Loucy (cell line): Measurements from ENCODE around the gene SLC22A14.

ENCODE experiments used
- H2AFZ ChIP-seq: fragments of 200-600 bp; sonication (generic); 2 replicates; pipeline ENCODE4 v1.6.0; 2016; ENCODE audit warnings: antibody characterized with exemption, mild to moderate bottlenecking, low read length, moderate library complexity
- H3F3A ChIP-seq: fragments of 200-600 bp; 2 replicates; pipeline ENCODE4 v1.6.0; 2016; ENCODE audit warnings: antibody characterized with exemption, low read depth, mild to moderate bottlenecking
- H3K27me3 ChIP-seq: fragments of 200-600 bp; sonication (generic); 2 replicates; pipeline ENCODE4 v1.6.1; 2014; ENCODE audit warnings: low read length, mild to moderate bottlenecking; ENCODE audit not compliant: insufficient read depth, poor library complexity, severe bottlenecking
- H3K36me3 ChIP-seq: fragments of 200-600 bp; sonication (generic); 2 replicates; pipeline ENCODE4 v1.6.1; 2016; ENCODE audit warnings: low read length; ENCODE audit not compliant: insufficient read depth
- H3K4me1 ChIP-seq: fragments of 200-600 bp; sonication (generic); 2 replicates; pipeline ENCODE4 v1.5.1; 2014; ENCODE audit warnings: low read length, mild to moderate bottlenecking; ENCODE audit not compliant: insufficient read depth, poor library complexity, severe bottlenecking
- H3K4me2 ChIP-seq: fragments of 200-600 bp; sonication (generic); 2 replicates; pipeline ENCODE4 v1.6.0; 2014; ENCODE audit warnings: antibody characterized with exemption, low read length, low read depth, mild to moderate bottlenecking; ENCODE audit not compliant: poor library complexity, severe bottlenecking
- H3K4me3 ChIP-seq: fragments of 200-600 bp; sonication (generic); 2 replicates; pipeline ENCODE4 v1.5.1; 2014; ENCODE audit warnings: low read length, mild to moderate bottlenecking, mixed read lengths; ENCODE audit not compliant: poor library complexity, severe bottlenecking
- H3K79me2 ChIP-seq: fragments of 200-600 bp; sonication (generic); 2 replicates; pipeline ENCODE4 v1.6.1; 2014; ENCODE audit warnings: low read length; ENCODE audit not compliant: insufficient read depth
- H3K9ac ChIP-seq: fragments of 200-600 bp; sonication (generic); 2 replicates; pipeline ENCODE4 v1.6.0; 2014; ENCODE audit warnings: mild to moderate bottlenecking, low read depth, low read length, moderate library complexity; ENCODE audit not compliant: poor library complexity, severe bottlenecking
- H3K9me2 ChIP-seq: fragments of 200-600 bp; sonication (generic); replicated peaks from 2 replicates; pipeline ENCODE4 v1.6.1; 2016; ENCODE audit warnings: low read depth, low read length, mixed read lengths
- H3K9me3 ChIP-seq: fragments of 200-600 bp; sonication (generic); 2 replicates; pipeline ENCODE4 v1.6.1; 2014; ENCODE audit warnings: mild to moderate bottlenecking, antibody characterized with exemption, low read length, low read depth; ENCODE audit not compliant: insufficient read depth
- H4K20me1 ChIP-seq: fragments of 200-600 bp; sonication (generic); 2 replicates; pipeline ENCODE4 v1.6.0; 2014; ENCODE audit warnings: antibody characterized with exemption, low read length, mild to moderate bottlenecking; ENCODE audit not compliant: insufficient read depth, poor library complexity, severe bottlenecking
- CTCF ChIP-seq: fragments of 200-600 bp; sonication (generic); conservative IDR thresholded peaks from 2 replicates; pipeline ENCODE4 v1.5.1; 2014; ENCODE audit warnings: mild to moderate bottlenecking, antibody characterized with exemption, low read length
- EZH2phosphoT487 ChIP-seq: fragments of 200-600 bp; IDR thresholded peaks from 2 replicates; pipeline ENCODE4 v1.6.1; 2018; ENCODE audit warnings: antibody characterized with exemption, mild to moderate bottlenecking, moderate library complexity, borderline replicate concordance

The SLC22A14 gene

GRCh38 chr3:38331257-38332022 is 49.3 kb downstream of the SLC22A14 start:
- Histone ChIP-seq H4K20me1 (no peaks in the 10 kb centered on the region), H3K36me3 (no peaks in the 10 kb centered on the region), H2AFZ (no peak overlapping the region), H3K79me2 (no peaks in the 10 kb centered on the region), H3K4me1 (no peaks in the 10 kb centered on the region), H3K4me2 (no peak overlapping the region), H3K9me2 (no peaks in the 10 kb centered on the region), H3F3A (no peaks in the 10 kb centered on the region), H3K27me3 (no peaks in the 10 kb centered on the region), H3K9ac (no peak overlapping the region), H3K9me3 (no peaks in the 10 kb centered on the region), H3K4me3 (no peak overlapping the region)
- TF ChIP-seq EZH2phosphoT487 (no peak), CTCF (no peak)

GRCh38 chr3:38332201-38332600 is 50.1 kb downstream of the SLC22A14 start:
- Histone ChIP-seq H3K4me3 (no peak overlapping the region), H3K27me3 (no peaks in the 10 kb centered on the region), H3K4me1 (no peaks in the 10 kb centered on the region), H3K79me2 (no peaks in the 10 kb centered on the region), H3K36me3 (no peaks in the 10 kb centered on the region), H3K4me2 (no peak overlapping the region), H2AFZ (no peak overlapping the region), H3K9me2 (no peaks in the 10 kb centered on the region), H3K9me3 (no peaks in the 10 kb centered on the region), H4K20me1 (no peaks in the 10 kb centered on the region), H3F3A (no peaks in the 10 kb centered on the region), H3K9ac (no peak overlapping the region)
- TF ChIP-seq EZH2phosphoT487 (no peak), CTCF (no peak)

GRCh38 chr3:38334142-38335055 is 52.3 kb downstream of the SLC22A14 start:
- Histone ChIP-seq H3K79me2 (no peaks in the 10 kb centered on the region), H3K9ac (no peak overlapping the region), H3F3A (no peaks in the 10 kb centered on the region), H3K9me2 (no peaks in the 10 kb centered on the region), H2AFZ (no peak overlapping the region), H3K36me3 (no peaks in the 10 kb centered on the region), H3K9me3 (no peaks in the 10 kb centered on the region), H3K4me1 (no peaks in the 10 kb centered on the region), H3K27me3 (no peaks in the 10 kb centered on the region), H4K20me1 (no peaks in the 10 kb centered on the region), H3K4me3 (no peak overlapping the region), H3K4me2 (no peak overlapping the region)
- no peak for TF ChIP-seq EZH2phosphoT487
- no peak for TF ChIP-seq CTCF
